22Rv1 (cell line): ENCODE results near the gene PARD3B.

Source experiments
- H3K27ac ChIP-seq: fragments of 450-650 bp; 2 replicates; pipeline ENCODE4 v1.5.1; 2017
- ZFX ChIP-seq: fragments of 450-650 bp; IDR thresholded peaks from 2 replicates; pipeline ENCODE4 v1.6.1; 2017; ENCODE audit warnings: antibody characterized with exemption, borderline replicate concordance
- TF ChIP-seq, protein P1 (sequence below): fragments of 450-650 bp; IDR thresholded peaks from 2 replicates; pipeline ENCODE4 v1.5.1; 2017; ENCODE audit warnings: mild to moderate bottlenecking

The PARD3B gene

DNA sequence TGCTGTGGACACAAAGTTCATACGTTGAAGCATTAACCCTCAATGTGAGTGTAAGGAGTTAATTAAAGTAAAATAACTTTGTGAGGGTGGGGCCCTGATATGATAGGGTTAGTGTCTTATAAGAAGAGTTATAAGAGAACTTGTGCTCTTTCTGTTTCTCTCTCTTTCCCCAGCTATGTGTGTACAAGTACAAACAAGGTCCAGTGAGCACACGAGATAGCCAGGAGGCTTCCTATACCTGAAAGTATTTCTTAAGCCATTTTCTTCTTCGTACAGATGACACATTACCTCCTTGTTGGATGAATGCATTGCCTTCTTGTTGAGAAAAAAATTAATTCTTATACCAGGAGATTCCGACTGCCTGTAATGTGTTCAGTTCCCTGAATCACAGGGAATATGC, 301.2 kb downstream of the PARD3B start:
- H3K27ac ChIP-seq: no peak overlapping the region
- no peak for TF ChIP-seq ZFX
- TF ChIP-seq, protein P1, sequence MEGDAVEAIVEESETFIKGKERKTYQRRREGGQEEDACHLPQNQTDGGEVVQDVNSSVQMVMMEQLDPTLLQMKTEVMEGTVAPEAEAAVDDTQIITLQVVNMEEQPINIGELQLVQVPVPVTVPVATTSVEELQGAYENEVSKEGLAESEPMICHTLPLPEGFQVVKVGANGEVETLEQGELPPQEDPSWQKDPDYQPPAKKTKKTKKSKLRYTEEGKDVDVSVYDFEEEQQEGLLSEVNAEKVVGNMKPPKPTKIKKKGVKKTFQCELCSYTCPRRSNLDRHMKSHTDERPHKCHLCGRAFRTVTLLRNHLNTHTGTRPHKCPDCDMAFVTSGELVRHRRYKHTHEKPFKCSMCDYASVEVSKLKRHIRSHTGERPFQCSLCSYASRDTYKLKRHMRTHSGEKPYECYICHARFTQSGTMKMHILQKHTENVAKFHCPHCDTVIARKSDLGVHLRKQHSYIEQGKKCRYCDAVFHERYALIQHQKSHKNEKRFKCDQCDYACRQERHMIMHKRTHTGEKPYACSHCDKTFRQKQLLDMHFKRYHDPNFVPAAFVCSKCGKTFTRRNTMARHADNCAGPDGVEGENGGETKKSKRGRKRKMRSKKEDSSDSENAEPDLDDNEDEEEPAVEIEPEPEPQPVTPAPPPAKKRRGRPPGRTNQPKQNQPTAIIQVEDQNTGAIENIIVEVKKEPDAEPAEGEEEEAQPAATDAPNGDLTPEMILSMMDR: no peak

DNA sequence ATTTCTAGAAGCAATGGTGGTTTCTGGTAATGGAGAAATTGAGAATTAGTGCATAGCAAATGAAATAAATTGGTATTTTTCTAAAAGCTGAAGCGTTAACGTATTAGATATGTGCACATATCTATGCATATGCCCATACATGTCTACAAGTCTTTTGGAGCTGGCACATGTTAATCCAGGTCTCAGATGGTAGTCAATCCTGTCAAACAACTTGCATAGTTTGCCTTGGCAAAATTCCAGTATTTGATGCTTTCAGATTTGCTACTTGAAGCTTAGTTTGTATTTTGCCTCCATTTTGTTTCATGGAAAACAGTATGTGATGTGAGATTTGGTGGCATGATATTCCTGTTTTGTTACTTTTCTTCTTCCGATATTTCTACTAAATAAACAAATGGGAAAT, 304.6 kb downstream of the PARD3B start:
- no peak for TF ChIP-seq ZFX
- TF ChIP-seq, protein P1: no peak
- no peak overlapping the region for H3K27ac ChIP-seq

DNA sequence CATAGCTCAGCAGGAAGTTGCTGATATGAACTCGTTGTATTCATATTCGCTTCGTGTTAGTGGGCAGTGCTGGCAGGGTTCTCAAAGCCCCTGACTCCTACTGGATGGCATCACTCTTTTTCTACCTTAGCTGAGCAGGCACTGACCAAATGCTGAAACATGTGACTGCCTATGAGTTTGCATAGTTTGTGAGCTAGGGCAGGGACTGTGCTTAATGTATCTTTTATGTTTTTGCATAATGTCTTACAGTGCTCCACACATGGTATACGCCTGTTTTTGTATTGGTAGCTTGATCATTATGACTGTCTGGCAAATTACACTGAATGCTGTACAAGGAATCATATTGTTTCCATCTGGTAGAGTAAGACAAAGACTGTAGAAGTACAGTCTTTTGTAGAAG, 305.3 kb downstream of the PARD3B start:
- TF ChIP-seq, protein P1: no peak
- TF ChIP-seq ZFX: no peak
- H3K27ac ChIP-seq: no peak overlapping the region

DNA sequence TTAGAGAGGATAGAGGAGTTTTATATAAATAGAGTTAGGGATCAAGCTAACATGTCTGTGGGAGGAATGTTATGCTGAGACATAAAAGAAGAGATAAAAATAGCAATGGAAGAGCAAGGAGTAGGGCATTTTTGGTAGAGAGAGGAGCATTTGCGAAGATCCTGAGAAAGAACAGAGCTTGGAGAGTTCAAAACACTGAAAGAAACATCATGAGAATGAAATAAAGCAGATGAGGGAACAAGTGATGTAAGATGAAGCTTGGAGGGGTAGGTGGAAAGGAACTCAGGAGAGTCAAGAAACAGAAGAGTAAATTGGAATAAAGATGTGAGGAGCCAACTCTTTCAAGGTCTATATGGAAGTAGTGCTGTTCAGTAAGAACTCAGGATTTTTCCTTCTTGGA, 308.6 kb downstream of the PARD3B start:
- TF ChIP-seq, protein P1: no peak
- TF ChIP-seq ZFX: no peak
- no peak overlapping the region for H3K27ac ChIP-seq

DNA sequence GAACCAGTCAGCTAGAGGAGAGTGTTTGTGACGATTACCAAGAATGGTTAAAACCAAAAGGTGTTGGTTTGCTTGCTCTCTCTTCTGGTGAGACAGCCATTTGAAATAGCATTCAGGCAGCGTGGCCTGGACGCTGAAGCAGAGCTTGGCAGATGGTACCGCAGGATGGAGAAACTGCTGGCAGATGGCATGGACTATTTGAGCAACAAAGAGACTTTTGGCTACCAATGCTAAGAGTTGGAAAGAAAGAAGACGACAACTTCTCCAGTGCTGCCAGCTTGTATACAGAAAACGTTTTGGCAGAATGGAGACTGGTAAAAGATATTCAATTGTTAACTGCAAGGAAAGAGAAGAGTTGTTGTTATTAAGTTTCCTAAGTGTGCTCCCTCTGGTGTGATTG, 315.0 kb downstream of the PARD3B start:
- no peak overlapping the region for H3K27ac ChIP-seq
- TF ChIP-seq ZFX: no peak
- TF ChIP-seq, protein P1: no peak

GRCh38 chr2:204862809-204863208, 317.5 kb downstream of the PARD3B start:
- no peak overlapping the region for H3K27ac ChIP-seq
- TF ChIP-seq ZFX: no peak
- TF ChIP-seq, protein P1: no peak

DNA sequence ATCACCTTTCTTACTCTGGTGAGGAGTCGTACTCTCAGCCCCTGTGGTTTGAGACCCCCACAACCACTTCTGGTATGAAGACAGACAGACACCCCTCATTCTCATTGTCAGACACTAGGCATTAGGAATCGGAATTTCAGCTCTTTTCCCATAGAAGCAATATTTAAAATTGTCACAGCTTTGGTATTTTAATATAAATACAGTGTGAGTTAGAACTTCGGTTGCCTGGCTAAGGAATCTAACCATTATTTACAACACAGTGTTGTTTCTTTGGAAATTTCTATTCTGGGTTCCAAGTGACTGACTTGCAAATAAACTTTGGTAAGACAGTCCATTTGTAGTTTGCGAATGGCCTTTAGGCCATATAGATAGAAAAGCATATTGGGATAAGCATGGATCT, 318.1 kb downstream of the PARD3B start:
- H3K27ac ChIP-seq: no peak overlapping the region
- TF ChIP-seq ZFX: no peak
- TF ChIP-seq, protein P1: no peak
